Amniotic epithelial cell (primary cell): ENCODE data around the gene EYS.
"Not testable (repeated sequence)": the region's sequence is repeated elsewhere in the genome, so short reads cannot be mapped to it uniquely, and the experiment has no call there.

ENCODE experiments used
- DNase-seq: peaks from one replicate; pipeline ENCODE4 v3.0.0-alpha.2; 2010; ENCODE audit warnings: low read depth

The EYS gene

GRCh38 chr6:64476935-64477334 is 1230.1 kb downstream of the EYS start:
- no peak for DNase-seq

DNA sequence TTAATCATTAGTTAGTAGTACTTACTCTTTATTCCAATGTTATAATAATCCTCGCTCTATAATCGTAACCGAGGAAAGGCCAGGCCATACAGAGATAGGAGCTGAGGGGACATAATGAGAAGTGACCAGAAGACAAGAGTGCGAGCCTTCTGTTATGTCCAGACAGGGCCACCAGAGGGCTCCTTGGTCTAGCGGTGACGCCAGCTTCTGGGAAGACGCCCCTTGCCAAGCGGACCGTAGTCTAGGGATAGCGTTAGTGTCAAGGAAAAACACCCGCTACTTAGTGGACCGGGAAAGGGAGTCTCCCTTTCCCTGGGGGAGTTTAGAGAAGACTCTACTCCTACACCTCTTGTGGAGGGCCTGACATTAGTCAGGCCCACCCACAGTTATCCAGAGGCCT is 1237.6 kb downstream of the EYS start:
- DNase-seq, result peak; percentile 43

DNA sequence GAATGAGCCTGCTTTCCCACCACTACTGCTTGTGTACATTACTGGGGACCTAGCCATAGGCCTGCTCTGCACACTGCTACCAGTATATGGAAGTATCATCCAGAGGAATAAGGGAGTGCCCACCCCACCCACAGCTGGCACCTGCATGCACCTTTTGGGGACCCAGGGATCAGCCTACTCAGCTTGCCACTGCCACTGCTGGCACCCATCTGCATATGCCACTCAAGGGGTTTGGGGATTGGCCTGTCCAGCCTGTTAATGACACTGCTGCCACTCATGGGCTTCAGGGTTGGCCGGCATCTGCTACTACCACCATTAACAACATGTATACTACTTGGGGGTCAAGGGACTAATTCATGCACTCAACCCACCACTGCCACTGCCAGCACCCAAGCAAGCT is 1239.4 kb downstream of the EYS start:
- DNase-seq, result no peak

- DNase-seq, result no peak
Measured at GRCh38 chr6:64459411-64459944, 1247.5 kb downstream of the EYS start.

GRCh38 chr6:64448101-64448500 is 1258.9 kb downstream of the EYS start:
- DNase-seq, result not testable (repeated sequence)

DNA sequence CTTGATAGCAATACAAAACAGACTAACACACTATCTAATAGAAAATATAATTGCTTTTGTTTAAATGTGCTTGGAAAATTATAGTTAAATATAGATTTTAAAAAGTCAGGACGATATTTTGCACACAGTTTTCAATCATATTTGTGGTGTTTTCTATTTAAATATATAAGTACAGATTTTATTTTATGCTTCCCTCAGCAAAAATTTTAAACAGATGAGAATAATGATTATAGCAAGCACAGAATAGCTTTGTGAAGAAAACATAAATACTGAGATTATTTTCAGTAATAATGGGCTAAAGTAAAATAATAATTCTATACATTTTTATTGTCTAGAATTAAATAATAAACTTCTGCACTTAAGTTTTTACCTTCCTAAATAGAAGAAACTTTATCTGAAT is 1262.0 kb downstream of the EYS start:
- no peak for DNase-seq

DNA sequence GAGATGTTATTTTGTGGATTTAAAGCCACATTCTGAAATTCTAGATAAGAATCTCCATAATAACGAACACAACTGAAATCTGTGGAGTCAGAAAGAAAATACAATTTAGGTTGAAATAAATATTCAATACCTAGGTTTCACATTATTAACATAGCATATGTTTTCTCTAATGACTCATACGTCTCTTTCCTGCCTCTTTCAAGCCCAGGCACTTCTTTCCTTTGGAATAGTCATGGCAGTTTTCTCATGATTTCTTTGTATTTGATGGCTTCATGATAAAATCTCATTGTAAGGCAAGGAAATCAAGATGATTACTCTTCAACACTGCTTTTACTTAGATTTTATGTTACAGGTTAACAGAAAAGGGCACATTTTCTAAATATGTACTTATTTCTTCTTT is 1267.8 kb downstream of the EYS start:
- DNase-seq, result no peak

DNA sequence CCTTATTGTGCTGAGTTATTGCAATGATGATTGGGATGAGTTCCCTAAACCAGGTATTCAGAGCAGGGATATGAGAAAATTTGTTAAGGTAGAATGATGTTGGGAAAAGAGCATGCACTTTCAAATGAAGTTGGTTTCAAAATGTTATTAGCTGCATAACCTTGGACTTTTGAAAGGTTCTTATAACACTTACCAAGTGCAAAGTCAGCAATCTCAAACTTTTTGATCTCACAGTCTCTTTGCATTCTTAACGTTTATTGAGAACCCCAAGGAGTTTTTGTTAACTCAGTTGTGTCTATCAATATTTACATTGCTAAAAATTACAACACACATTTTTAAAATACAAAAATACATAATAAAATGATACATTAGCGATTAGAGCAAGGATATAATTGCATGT is 1269.0 kb downstream of the EYS start:
- DNase-seq, result no peak

- no peak for DNase-seq
Measured at GRCh38 chr6:64429926-64430325, 1277.1 kb downstream of the EYS start.

DNA sequence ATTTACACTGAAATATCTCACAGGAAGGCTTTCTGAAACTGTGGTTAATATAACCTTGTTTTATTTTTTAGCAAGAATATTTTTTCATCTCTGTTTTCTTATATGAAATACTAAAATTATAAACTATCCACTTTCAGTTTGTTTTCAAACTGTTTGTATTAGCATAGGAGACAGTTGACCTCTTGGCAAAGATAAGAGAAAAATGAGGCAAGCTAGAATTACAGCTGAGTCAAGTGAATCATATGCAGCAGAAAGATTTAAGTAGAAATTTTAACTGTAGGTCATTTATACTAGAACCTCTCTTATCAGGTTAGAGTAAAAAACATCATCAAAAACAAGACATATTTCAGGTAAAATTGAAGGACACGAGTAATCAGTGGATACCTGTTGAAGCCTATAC is 1278.8 kb downstream of the EYS start:
- peak; percentile 72 for DNase-seq

- DNase-seq, result no peak
Measured at GRCh38 chr6:64415926-64416325, 1291.1 kb downstream of the EYS start.

DNA sequence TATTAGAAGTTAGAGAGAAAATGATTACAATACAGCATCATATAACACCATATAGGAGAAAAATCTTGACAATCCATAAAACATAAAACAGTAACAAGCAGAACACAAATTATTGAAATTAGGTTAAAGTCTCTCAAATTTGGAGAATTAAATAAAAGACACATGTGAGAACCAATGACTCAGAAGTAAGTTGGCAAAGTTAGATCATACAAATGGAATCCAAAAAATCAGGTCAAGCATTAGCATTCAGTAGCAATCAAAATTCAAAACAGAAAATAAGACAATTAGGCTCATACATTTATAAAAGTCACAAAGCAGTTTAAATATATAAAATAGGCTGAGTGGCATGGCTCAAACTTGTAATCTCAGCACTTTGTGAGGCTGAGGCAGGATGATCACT is 1295.8 kb downstream of the EYS start:
- peak; percentile 8 for DNase-seq

DNA sequence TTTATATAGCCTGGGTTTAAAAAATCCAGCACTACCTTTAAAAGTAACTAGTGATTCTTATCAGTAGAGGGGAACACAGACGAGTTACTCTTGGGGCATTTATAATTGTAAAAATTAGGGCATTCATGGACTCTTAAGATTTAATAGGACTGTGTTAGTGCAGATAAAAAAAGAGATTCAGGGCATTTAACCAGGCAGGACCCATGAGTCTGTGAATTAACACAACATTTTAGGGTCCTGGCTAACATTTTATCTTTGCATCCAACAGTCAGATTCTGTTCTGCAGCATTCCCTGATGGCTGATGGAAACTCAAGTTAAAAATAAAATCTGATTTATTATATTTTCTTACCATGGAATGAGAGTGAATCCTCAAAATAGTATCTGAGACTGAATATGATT is 1297.1 kb downstream of the EYS start:
- DNase-seq, result no peak

DNA sequence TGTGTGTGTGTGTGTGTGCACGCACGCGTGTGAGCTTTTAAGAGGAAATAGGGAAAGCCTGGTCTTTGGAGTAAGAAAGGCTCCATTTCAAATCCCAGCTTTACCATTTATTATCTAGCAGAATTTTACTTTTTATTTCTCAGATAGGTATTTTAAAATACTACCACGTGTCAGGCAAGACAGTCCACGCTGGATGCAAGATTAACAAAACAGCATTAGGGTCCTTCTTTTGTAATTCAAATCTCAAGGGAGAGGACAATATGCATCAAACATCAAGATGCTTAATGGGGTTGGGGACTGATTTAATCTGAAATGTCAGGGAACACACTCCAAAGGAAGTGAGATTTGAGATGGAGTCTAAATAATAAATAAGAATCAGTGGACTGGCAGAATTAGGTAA is 1302.6 kb downstream of the EYS start:
- DNase-seq, result no peak

DNA sequence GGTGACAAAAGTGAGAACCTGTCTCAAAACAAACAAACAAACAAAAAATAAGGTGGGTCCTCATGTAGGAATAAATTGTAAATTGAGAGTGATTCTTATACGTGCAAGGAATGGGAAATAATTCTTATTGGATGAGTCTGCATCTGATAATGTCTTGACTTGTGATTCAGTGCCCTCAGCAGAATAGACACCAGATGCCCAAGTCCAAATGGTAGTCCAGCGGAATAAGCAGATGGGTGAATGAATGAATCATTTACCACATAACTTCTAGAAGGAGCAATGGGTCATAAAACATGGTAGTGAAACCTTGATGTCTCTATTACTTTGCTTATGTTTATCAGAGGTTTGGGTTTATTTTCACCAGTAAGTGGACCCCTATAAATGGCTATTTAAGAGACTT is 1323.7 kb downstream of the EYS start:
- peak; percentile 27 for DNase-seq

DNA sequence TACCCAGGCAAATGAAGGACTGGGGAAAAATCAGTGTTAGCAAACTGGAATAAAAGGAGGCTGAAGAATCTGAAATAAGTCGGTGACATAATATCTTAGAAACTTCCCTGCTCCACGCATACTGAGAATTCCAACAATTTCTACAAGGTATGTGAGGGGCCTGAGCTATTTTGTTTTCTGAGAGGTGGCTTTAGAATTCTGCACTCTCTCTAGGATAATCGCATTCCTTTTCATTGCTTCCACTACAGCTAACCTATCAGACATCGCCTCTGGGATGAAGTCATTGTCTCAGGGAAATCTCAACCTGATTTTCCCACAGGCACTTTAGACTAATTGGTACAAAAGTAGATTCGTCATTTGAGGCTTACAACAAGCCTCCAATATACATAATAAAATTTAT is 1330.6 kb downstream of the EYS start:
- DNase-seq, result peak; percentile 40

- DNase-seq, result no peak
Measured at GRCh38 chr6:64357430-64357829, 1349.6 kb downstream of the EYS start.

GRCh38 chr6:64347411-64347810 is 1359.6 kb downstream of the EYS start:
- DNase-seq, result no peak

DNA sequence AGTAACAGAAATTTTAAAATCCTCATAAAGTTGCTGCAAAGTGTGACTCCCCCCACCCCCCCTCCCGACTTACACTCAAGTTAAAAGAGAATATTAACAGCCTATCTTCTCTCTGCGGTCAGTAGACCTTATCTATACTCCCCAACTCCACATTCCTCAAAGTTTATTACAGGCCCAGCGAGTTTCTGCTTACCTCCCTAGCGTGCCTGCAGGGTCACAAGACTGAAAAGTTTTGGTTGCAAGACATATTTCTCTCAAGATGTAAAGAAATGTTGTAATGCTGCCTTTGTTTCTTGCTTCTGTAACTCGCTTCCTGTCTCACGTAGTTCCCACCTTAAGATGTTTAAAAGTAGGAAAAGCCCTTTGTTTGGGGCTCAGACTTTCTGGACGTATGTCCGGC is 1371.8 kb downstream of the EYS start:
- peak; percentile 87 for DNase-seq

GRCh38 chr6:64334636-64335035 is 1372.4 kb downstream of the EYS start:
- peak; percentile 56 for DNase-seq

DNA sequence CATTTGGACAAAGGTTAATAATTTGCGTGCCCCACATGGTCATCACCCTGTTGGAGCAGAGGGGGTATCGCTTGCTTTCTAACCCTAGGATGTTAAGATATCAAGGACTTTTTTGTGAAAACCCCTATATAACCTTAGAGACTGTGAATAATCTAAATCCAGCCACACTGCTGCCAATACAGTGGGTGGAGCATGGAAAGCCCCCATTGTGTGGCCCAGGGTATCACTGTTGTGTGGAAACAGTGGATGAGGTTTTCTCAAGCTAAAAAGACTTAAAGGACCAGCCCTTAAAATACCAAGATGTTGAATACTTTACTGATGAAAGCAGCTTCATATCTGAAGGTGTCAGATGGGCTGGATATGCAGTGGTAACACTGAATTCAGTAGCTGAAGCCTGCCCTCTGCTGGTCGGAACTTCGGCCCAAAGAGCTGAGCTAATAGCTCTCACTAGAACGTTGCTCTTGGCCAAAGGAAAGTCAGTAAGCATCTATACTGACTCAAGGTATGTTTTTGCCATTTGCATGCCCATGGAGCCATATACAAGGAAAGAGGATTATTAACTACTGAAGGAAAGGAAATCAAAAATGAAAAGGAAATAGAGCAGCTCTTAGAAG is 1376.2 kb downstream of the EYS start:
- DNase-seq, result peak; percentile 81

- DNase-seq, result no peak
Measured at GRCh38 chr6:64326939-64327338, 1380.1 kb downstream of the EYS start.

DNA sequence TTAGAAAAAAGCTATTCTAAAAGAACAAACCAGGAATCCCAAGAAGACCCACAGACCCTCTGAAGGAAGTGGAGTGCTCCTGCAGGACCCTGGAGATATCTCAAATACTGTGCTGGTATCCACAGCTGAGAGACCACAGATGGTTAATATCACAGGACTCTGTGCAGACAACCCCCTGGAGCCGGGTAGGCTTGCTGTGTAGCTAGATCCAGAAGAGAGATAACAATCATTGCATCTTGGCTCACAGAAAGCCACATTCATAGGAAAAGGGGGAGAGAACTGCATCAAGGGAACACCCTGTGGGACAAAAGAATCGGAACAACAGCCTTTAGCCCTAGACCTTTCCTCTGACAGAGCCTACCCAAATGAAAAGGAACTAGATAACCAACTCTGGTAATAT is 1381.9 kb downstream of the EYS start:
- peak; percentile 4 for DNase-seq

DNA sequence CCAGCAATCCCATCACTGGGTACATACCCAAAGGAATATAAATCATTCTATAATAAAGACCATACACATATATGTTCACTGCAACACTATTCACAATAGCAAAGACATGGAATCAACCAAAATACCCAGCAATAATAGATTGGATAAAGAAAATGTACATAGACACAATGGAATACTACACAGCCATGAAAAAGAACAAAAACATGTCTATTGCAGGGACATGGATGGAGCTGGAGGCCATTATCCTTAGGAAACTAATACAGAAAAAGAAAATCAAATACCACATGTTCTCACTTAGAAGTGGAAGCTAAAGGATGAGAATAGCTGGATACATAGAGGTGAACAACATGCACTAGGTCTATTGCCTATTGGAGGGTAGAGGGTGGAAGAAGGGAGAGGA is 1396.8 kb downstream of the EYS start:
- no peak for DNase-seq
